GM13977 (cell line): ENCODE data around the gene DVL1.

Experiments used
- DNase-seq: peaks from one replicate; pipeline ENCODE4 v3.0.0; 2012; ENCODE audit warnings: low spot score
- in situ Hi-C: fragments of 300-500 bp; cut with MboI; formaldehyde crosslinking; loops from one replicate; pipeline ENCODE4 v1.12.0; 2022; ENCODE audit warnings: low sequenced_read_pairs, low pct_unique_long_range_greater_than_20kb, mixed read lengths, inconsistent platforms; ENCODE audit not compliant: unreplicated experiment
- TF ChIP-seq, protein P1 (sequence below): IDR thresholded peaks from 2 replicates; pipeline ENCODE4 v1.5.1; 2012; ENCODE audit warnings: mild to moderate bottlenecking, control low read depth; ENCODE audit not compliant: insufficient read depth; ENCODE audit errors: extremely low read depth, missing control alignments

DVL1 gene

GRCh38 chr1:1327291-1327690 lies 21.9 kb downstream of the DVL1 start:
- TF ChIP-seq, protein P1, sequence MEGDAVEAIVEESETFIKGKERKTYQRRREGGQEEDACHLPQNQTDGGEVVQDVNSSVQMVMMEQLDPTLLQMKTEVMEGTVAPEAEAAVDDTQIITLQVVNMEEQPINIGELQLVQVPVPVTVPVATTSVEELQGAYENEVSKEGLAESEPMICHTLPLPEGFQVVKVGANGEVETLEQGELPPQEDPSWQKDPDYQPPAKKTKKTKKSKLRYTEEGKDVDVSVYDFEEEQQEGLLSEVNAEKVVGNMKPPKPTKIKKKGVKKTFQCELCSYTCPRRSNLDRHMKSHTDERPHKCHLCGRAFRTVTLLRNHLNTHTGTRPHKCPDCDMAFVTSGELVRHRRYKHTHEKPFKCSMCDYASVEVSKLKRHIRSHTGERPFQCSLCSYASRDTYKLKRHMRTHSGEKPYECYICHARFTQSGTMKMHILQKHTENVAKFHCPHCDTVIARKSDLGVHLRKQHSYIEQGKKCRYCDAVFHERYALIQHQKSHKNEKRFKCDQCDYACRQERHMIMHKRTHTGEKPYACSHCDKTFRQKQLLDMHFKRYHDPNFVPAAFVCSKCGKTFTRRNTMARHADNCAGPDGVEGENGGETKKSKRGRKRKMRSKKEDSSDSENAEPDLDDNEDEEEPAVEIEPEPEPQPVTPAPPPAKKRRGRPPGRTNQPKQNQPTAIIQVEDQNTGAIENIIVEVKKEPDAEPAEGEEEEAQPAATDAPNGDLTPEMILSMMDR = no peak
- DNase-seq = no peak
- in situ Hi-C loops = no loop called here

- in situ Hi-C loops = no loop called here
- TF ChIP-seq, protein P1 = no peak
- DNase-seq = no peak
These were observed 23.1 kb downstream of the DVL1 start for GRCh38 chr1:1326075-1326605.

- TF ChIP-seq, protein P1 = no peak
- no peak for DNase-seq
- in situ Hi-C loops = no loop called here
These were observed 23.7 kb downstream of the DVL1 start for GRCh38 chr1:1325288-1326074.

DNA sequence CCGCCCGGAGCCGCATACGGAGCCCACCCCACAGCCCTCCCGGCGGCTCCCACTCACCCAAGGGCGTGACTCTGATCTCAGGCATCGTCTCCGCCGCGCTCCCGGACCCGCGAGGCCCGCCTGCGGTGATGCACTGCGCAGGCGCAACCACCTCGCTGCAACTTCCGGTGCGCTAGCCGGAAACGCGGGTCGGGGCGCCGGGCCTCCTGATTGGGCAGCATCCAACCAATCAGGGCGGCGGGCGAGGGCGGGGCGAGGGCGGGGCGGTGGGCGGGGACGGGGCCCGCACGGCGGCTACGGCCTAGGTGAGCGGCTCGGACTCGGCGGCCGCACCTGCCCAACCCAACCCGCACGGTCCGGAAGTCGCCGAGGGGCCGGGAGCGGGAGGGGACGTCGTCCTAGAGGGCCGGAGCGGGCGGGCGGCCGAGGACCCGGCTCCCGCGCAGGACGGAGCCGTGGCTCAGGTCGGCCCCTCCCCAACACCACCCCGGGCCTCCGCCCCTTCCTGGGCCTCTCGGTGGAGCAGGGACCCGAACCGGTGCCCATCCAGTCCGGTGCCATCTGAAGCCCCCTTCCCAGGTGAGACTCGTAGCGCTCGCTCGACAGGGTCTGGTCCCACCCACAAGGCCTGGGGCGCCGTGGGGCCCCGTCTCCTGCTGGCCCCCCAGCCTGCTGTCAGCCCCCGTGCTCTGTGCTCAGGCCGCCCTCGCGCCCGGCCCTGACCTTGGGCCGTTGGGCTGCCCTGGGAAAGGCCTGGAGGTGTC lies 24.5 kb downstream of the DVL1 start, which contains the start of the genes CPTP and INTS11:
CPTP (plus strand) TSS at position 279 of the 764 bp plus-strand sequence. CDS start 2,109 bp downstream, outside the sequence.
INTS11 (minus strand) TSS at position 137 of the 764 bp plus-strand sequence; CDS start at position 85, 52 bp downstream.
- DNase-seq = peak; percentile 99
- in situ Hi-C loops = no loop called here
- TF ChIP-seq, protein P1 = no peak

DNA sequence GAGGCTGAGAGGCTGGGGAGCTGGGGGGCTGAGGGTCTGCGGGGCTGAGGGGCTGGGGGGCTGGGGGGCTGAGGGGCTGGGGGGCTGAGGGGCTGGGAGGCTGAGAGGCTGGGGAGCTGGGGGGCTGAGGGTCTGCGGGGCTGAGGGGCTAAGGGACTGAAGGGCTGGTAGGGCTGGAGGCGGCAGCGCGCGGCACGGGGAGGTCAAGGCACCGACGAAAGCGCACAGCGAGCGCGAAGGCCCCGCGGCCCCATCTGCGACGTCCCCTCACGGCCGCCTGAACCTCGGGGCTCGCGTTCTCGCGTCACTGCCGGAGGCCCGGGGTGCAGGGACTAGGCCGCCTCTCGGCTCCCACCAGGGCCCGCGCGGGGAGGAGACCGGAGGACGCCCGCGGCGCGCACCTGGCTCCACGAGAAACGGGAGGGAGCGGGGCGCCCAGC lies 25.1 kb downstream of the DVL1 start:
- DNase-seq = no peak
- in situ Hi-C loops = no loop called here
- TF ChIP-seq, protein P1 = no peak

GRCh38 chr1:1322952-1323351 lies 26.3 kb downstream of the DVL1 start:
- no peak for DNase-seq
- TF ChIP-seq, protein P1 = no peak
- in situ Hi-C loops = no loop called here
